SK-N-SH (cell line): ENCODE data around the gene SRSF6.

Experiments
- EP300 ChIP-seq, 2 experiments: IDR thresholded peaks; 2 replicates each; pipeline versions ENCODE4 v1.4.0 to v1.6.1; 2012; ENCODE audit warnings: borderline replicate concordance in 1 of 2, low read depth in 1 of 2, low read length in 1 of 2
- EZH2phosphoT487 ChIP-seq: fragments of 200-600 bp; sonication (generic); IDR thresholded peaks from 2 replicates; pipeline ENCODE4 v1.6.1; 2017; ENCODE audit warnings: low read depth, mixed run types, mild to moderate bottlenecking, antibody characterized with exemption, moderate library complexity, borderline replicate concordance
- FOXJ3 ChIP-seq: sonication (generic); formaldehyde crosslinking; IDR thresholded peaks from 2 replicates; pipeline ENCODE4 v1.5.1; 2020; ENCODE audit warnings: mild to moderate bottlenecking, missing genetic modification reagents
- JUND ChIP-seq: IDR thresholded peaks from 2 replicates; pipeline ENCODE4 v1.4.0; 2012
- MXI1 ChIP-seq: IDR thresholded peaks from 2 replicates; pipeline ENCODE4 v1.6.1; 2012; ENCODE audit warnings: mild to moderate bottlenecking, low read depth, low read length, improper control_type of control experiment
- POLR2AphosphoS5 ChIP-seq: IDR thresholded peaks from 2 replicates; pipeline ENCODE4 v1.6.1; 2012; ENCODE audit warnings: low read depth, low read length
- SMC3 ChIP-seq: IDR thresholded peaks from 2 replicates; pipeline ENCODE4 v1.6.1; 2012; ENCODE audit warnings: low read depth, low read length, improper control_type of control experiment
- TF ChIP-seq, protein P1 (sequence below): IDR thresholded peaks from 2 replicates; pipeline ENCODE4 v1.6.1; 2012; ENCODE audit warnings: mild to moderate bottlenecking, low read depth, low read length, moderate library complexity
- TF ChIP-seq, protein P2 (sequence below): fragments of 200-600 bp; sonication (generic); IDR thresholded peaks from 2 replicates; pipeline ENCODE4 v1.6.1; 2017; ENCODE audit warnings: antibody characterized with exemption, mild to moderate bottlenecking, moderate library complexity
- TF ChIP-seq, protein P3 (sequence below): fragments of 150-350 bp; IDR thresholded peaks from 2 replicates; pipeline ENCODE4 v1.6.1; 2017; ENCODE audit warnings: antibody characterized with exemption, low read length, low read depth, borderline replicate concordance

DNA sequence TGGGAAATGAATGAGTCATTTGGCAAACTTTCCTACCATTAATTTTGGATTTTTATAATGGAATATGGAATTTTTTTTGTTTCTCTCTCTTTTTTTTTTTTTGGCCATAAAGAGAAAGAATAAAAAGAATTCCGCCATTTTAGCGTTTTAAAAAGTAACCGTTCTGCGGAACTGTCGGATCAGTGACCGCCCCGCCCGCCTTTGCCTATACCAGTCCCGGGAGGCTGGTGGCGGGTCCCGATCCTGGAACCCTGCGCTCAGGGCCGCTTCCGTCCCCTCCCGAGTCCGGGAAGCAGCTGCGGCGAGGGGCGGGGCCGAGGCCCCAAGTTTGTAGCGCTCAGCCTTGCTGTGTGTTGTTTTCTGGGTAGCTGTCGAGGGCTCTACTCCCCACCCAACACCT is 50.4 kb downstream of the SRSF6 start:
- TF ChIP-seq, protein P1, sequence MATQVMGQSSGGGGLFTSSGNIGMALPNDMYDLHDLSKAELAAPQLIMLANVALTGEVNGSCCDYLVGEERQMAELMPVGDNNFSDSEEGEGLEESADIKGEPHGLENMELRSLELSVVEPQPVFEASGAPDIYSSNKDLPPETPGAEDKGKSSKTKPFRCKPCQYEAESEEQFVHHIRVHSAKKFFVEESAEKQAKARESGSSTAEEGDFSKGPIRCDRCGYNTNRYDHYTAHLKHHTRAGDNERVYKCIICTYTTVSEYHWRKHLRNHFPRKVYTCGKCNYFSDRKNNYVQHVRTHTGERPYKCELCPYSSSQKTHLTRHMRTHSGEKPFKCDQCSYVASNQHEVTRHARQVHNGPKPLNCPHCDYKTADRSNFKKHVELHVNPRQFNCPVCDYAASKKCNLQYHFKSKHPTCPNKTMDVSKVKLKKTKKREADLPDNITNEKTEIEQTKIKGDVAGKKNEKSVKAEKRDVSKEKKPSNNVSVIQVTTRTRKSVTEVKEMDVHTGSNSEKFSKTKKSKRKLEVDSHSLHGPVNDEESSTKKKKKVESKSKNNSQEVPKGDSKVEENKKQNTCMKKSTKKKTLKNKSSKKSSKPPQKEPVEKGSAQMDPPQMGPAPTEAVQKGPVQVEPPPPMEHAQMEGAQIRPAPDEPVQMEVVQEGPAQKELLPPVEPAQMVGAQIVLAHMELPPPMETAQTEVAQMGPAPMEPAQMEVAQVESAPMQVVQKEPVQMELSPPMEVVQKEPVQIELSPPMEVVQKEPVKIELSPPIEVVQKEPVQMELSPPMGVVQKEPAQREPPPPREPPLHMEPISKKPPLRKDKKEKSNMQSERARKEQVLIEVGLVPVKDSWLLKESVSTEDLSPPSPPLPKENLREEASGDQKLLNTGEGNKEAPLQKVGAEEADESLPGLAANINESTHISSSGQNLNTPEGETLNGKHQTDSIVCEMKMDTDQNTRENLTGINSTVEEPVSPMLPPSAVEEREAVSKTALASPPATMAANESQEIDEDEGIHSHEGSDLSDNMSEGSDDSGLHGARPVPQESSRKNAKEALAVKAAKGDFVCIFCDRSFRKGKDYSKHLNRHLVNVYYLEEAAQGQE, result no peak
- TF ChIP-seq EZH2phosphoT487 (no peak), POLR2AphosphoS5 (no peak), EP300 (IDR thresholded peaks at IDR 0.05; ENCODE audit: borderline replicate concordance in 1 of 2, low read depth in 1 of 2, low read length in 1 of 2) (no peak), MXI1 (no peak), FOXJ3 (CRISPR knock-in tag) (no peak), JUND (no peak), SMC3 (no peak)
- TF ChIP-seq, protein P2, sequence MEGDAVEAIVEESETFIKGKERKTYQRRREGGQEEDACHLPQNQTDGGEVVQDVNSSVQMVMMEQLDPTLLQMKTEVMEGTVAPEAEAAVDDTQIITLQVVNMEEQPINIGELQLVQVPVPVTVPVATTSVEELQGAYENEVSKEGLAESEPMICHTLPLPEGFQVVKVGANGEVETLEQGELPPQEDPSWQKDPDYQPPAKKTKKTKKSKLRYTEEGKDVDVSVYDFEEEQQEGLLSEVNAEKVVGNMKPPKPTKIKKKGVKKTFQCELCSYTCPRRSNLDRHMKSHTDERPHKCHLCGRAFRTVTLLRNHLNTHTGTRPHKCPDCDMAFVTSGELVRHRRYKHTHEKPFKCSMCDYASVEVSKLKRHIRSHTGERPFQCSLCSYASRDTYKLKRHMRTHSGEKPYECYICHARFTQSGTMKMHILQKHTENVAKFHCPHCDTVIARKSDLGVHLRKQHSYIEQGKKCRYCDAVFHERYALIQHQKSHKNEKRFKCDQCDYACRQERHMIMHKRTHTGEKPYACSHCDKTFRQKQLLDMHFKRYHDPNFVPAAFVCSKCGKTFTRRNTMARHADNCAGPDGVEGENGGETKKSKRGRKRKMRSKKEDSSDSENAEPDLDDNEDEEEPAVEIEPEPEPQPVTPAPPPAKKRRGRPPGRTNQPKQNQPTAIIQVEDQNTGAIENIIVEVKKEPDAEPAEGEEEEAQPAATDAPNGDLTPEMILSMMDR, result no peak
- TF ChIP-seq, protein P3, sequence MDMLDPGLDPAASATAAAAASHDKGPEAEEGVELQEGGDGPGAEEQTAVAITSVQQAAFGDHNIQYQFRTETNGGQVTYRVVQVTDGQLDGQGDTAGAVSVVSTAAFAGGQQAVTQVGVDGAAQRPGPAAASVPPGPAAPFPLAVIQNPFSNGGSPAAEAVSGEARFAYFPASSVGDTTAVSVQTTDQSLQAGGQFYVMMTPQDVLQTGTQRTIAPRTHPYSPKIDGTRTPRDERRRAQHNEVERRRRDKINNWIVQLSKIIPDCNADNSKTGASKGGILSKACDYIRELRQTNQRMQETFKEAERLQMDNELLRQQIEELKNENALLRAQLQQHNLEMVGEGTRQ, result no peak
